SW 1271 (cell line): ENCODE results near the gene FNDC7.
"Not testable (repeated sequence)": the region's sequence is repeated elsewhere in the genome, so short reads cannot be mapped to it uniquely, and the experiment has no call there.

Experiments used
- DNase-seq, 2 experiments: peaks; one replicate each; lab custom pipeline; 2025; lab: John Stamatoyannopoulos, UW

The FNDC7 gene

GRCh38 chr1:108712606-108713150 is at the start of gene FNDC7:
Gene FNDC7, plus strand, starts transcription at chr1:108712908. Its CDS starts 26 bp downstream, at chr1:108712934.
- no peak for DNase-seq

- no peak for DNase-seq
Observed at GRCh38 chr1:108663074-108663473, 49.6 kb upstream of the FNDC7 start.

GRCh38 chr1:108664481-108664880 is 48.2 kb upstream of the FNDC7 start:
- DNase-seq, result no peak

- DNase-seq, result no peak
Observed at GRCh38 chr1:108665067-108665466, 47.6 kb upstream of the FNDC7 start.

- no peak for DNase-seq
Observed at GRCh38 chr1:108665771-108666170, 46.9 kb upstream of the FNDC7 start.

- DNase-seq, result not testable (repeated sequence)
Observed at GRCh38 chr1:108667422-108667821, 45.3 kb upstream of the FNDC7 start.

GRCh38 chr1:108668777-108669176 is 43.9 kb upstream of the FNDC7 start:
- no peak for DNase-seq

- no peak for DNase-seq
Observed at GRCh38 chr1:108669679-108670078, 43.0 kb upstream of the FNDC7 start.

- DNase-seq, result no peak
Observed at GRCh38 chr1:108670131-108670773, 42.5 kb upstream of the FNDC7 start.

GRCh38 chr1:108671143-108671542 is 41.6 kb upstream of the FNDC7 start:
- DNase-seq, result no peak

GRCh38 chr1:108678706-108679105 is 34.0 kb upstream of the FNDC7 start:
- no peak for DNase-seq

GRCh38 chr1:108679586-108680213 is 33.0 kb upstream of the FNDC7 start:
- no peak for DNase-seq

- DNase-seq, result not testable (repeated sequence)
Observed at GRCh38 chr1:108681701-108682100, 31.0 kb upstream of the FNDC7 start.

GRCh38 chr1:108685529-108685928 is 27.2 kb upstream of the FNDC7 start:
- no peak for DNase-seq

GRCh38 chr1:108686614-108687313 is 25.9 kb upstream of the FNDC7 start:
- no peak for DNase-seq

GRCh38 chr1:108691128-108691941 is 21.4 kb upstream of the FNDC7 start:
- no peak for DNase-seq

- peak; percentile 58 to 85 for DNase-seq
Observed at GRCh38 chr1:108691942-108692723, 20.6 kb upstream of the FNDC7 start, which contains the start of gene PRPF38B. Gene PRPF38B, plus strand, starts transcription at chr1:108692310. Its CDS starts 282 bp downstream, at chr1:108692592.

- peak in 1 of 2 experiments; percentile 39 for DNase-seq
Observed at GRCh38 chr1:108692724-108693655, 19.7 kb upstream of the FNDC7 start.

- DNase-seq, result no peak
Observed at GRCh38 chr1:108695535-108695934, 17.2 kb upstream of the FNDC7 start.
